ENCODE results near the gene UPB1.

The UPB1 gene

GRCh38 chr22:24541681-24542515 lies 46.8 kb downstream of the UPB1 start:
- DNase-seq (ENCODE audit: low read depth) = no peak
- no peak overlapping the region for H3K4me3 ChIP-seq (ENCODE audit: low read length)
- no peak for TF ChIP-seq CTCF (conservative IDR thresholded peaks at IDR 0.05; ENCODE audit: low read length)

- H3K4me3 ChIP-seq (ENCODE audit: low read length) = no peak overlapping the region
- no peak for DNase-seq (ENCODE audit: low read depth)
- TF ChIP-seq CTCF (conservative IDR thresholded peaks at IDR 0.05; ENCODE audit: low read length) = no peak
Observed at GRCh38 chr22:24542641-24543040, 47.5 kb downstream of the UPB1 start.

GRCh38 chr22:24543185-24543601 lies 48.1 kb downstream of the UPB1 start:
- no peak for TF ChIP-seq CTCF (conservative IDR thresholded peaks at IDR 0.05; ENCODE audit: low read length)
- H3K4me3 ChIP-seq (ENCODE audit: low read length) = no peak overlapping the region
- DNase-seq (ENCODE audit: low read depth) = no peak

- H3K4me3 ChIP-seq (ENCODE audit: low read length) = no peak overlapping the region
- no peak for TF ChIP-seq CTCF (conservative IDR thresholded peaks at IDR 0.05; ENCODE audit: low read length)
- no peak for DNase-seq (ENCODE audit: low read depth)
Observed at GRCh38 chr22:24543679-24544243, 48.6 kb downstream of the UPB1 start.

GRCh38 chr22:24548812-24549211 lies 53.7 kb downstream of the UPB1 start:
- no peak overlapping the region for H3K4me3 ChIP-seq (ENCODE audit: low read length)
- no peak for DNase-seq (ENCODE audit: low read depth)
- no peak for TF ChIP-seq CTCF (conservative IDR thresholded peaks at IDR 0.05; ENCODE audit: low read length)

GRCh38 chr22:24550028-24550901 lies 55.1 kb downstream of the UPB1 start:
- H3K4me3 ChIP-seq (ENCODE audit: low read length) = no peak overlapping the region
- no peak for TF ChIP-seq CTCF (conservative IDR thresholded peaks at IDR 0.05; ENCODE audit: low read length)
- DNase-seq (ENCODE audit: low read depth) = no peak
